Measurements from ENCODE around the gene RAB40C.

RAB40C gene

GRCh38 chr16:615122-615521 lies 25.3 kb downstream of the RAB40C start:
- no peaks in the 10 kb centered on the region for H3K9me2 ChIP-seq (replicated peaks; ENCODE audit: low read depth, low read length)
- no peak overlapping the region for H3K4me2 ChIP-seq (ENCODE audit: low read depth, low read length, poor library complexity, severe bottlenecking)
- 0 out of 2 replicates have a peak, but pooled peaks cover 2% of the 10 kb centered on the region for H3K79me2 ChIP-seq (ENCODE audit: insufficient read depth, low read length)
- TF ChIP-seq EZH2phosphoT487 (IDR thresholded peaks at IDR 0.05; ENCODE audit: borderline replicate concordance) (no peak), CTCF (conservative IDR thresholded peaks at IDR 0.05; ENCODE audit: low read length) (no peak)
- no peaks in the 10 kb centered on the region for H3K4me1 ChIP-seq (ENCODE audit: insufficient read depth, low read length, poor library complexity, severe bottlenecking)
- H3K9ac ChIP-seq (ENCODE audit: low read depth, low read length, poor library complexity, severe bottlenecking): no peak overlapping the region
- no peak overlapping the region for H2AFZ ChIP-seq (ENCODE audit: low read length)
- no peaks in the 10 kb centered on the region for H3K27me3 ChIP-seq (ENCODE audit: insufficient read depth, low read length, poor library complexity, severe bottlenecking)
- H4K20me1 ChIP-seq (ENCODE audit: insufficient read depth, low read length, poor library complexity, severe bottlenecking): no peaks in the 10 kb centered on the region
- H3K4me3 ChIP-seq (ENCODE audit: low read length, poor library complexity, severe bottlenecking): no peak overlapping the region
- no peaks in the 10 kb centered on the region for H3K36me3 ChIP-seq (ENCODE audit: insufficient read depth, low read length)
- H3K9me3 ChIP-seq (ENCODE audit: insufficient read depth, low read depth, low read length): no peaks in the 10 kb centered on the region
- H3F3A ChIP-seq (ENCODE audit: low read depth): no peaks in the 10 kb centered on the region

- Histone ChIP-seq H3K36me3 (ENCODE audit: insufficient read depth, low read length) (no peaks in the 10 kb centered on the region), H4K20me1 (ENCODE audit: insufficient read depth, low read length, poor library complexity, severe bottlenecking) (no peaks in the 10 kb centered on the region), H2AFZ (ENCODE audit: low read length) (no peak overlapping the region), H3K9ac (ENCODE audit: low read depth, low read length, poor library complexity, severe bottlenecking) (no peak overlapping the region), H3K4me2 (ENCODE audit: low read depth, low read length, poor library complexity, severe bottlenecking) (no peak overlapping the region), H3K9me3 (ENCODE audit: insufficient read depth, low read depth, low read length) (no peaks in the 10 kb centered on the region), H3K4me3 (ENCODE audit: low read length, poor library complexity, severe bottlenecking) (no peak overlapping the region), H3K4me1 (ENCODE audit: insufficient read depth, low read length, poor library complexity, severe bottlenecking) (no peaks in the 10 kb centered on the region), H3K79me2 (ENCODE audit: insufficient read depth, low read length) (no peaks in the 10 kb centered on the region), H3K9me2 (replicated peaks; ENCODE audit: low read depth, low read length) (no peaks in the 10 kb centered on the region), H3K27me3 (ENCODE audit: insufficient read depth, low read length, poor library complexity, severe bottlenecking) (no peaks in the 10 kb centered on the region), H3F3A (ENCODE audit: low read depth) (no peaks in the 10 kb centered on the region)
- no peak for TF ChIP-seq EZH2phosphoT487 (IDR thresholded peaks at IDR 0.05; ENCODE audit: borderline replicate concordance)
- TF ChIP-seq CTCF (conservative IDR thresholded peaks at IDR 0.05; ENCODE audit: low read length): no peak
Measured at GRCh38 chr16:616733-617586, 27.1 kb downstream of the RAB40C start.

GRCh38 chr16:617855-618254 lies 28.0 kb downstream of the RAB40C start:
- Histone ChIP-seq H2AFZ (ENCODE audit: low read length) (no peak overlapping the region), H3K9ac (ENCODE audit: low read depth, low read length, poor library complexity, severe bottlenecking) (no peak overlapping the region), H4K20me1 (ENCODE audit: insufficient read depth, low read length, poor library complexity, severe bottlenecking) (no peaks in the 10 kb centered on the region), H3K36me3 (ENCODE audit: insufficient read depth, low read length) (no peaks in the 10 kb centered on the region), H3K9me3 (ENCODE audit: insufficient read depth, low read depth, low read length) (no peaks in the 10 kb centered on the region), H3K4me2 (ENCODE audit: low read depth, low read length, poor library complexity, severe bottlenecking) (no peak overlapping the region), H3K27me3 (ENCODE audit: insufficient read depth, low read length, poor library complexity, severe bottlenecking) (no peaks in the 10 kb centered on the region), H3K4me1 (ENCODE audit: insufficient read depth, low read length, poor library complexity, severe bottlenecking) (no peaks in the 10 kb centered on the region), H3K79me2 (ENCODE audit: insufficient read depth, low read length) (no peaks in the 10 kb centered on the region), H3K9me2 (replicated peaks; ENCODE audit: low read depth, low read length) (no peaks in the 10 kb centered on the region), H3K4me3 (ENCODE audit: low read length, poor library complexity, severe bottlenecking) (no peak overlapping the region), H3F3A (ENCODE audit: low read depth) (no peaks in the 10 kb centered on the region)
- TF ChIP-seq EZH2phosphoT487 (IDR thresholded peaks at IDR 0.05; ENCODE audit: borderline replicate concordance): no peak
- TF ChIP-seq CTCF (conservative IDR thresholded peaks at IDR 0.05; ENCODE audit: low read length): no peak

Measured in Loucy (cell line).